Cerebellar cortex (tissue), 1 donor: Measurements from ENCODE around the gene CHRNB1.

ENCODE experiments used
- DNase-seq: peaks from one replicate; pipeline ENCODE4 v3.0.0-alpha.2; 2015; ENCODE audit warnings: low spot score

CHRNB1 gene

DNA sequence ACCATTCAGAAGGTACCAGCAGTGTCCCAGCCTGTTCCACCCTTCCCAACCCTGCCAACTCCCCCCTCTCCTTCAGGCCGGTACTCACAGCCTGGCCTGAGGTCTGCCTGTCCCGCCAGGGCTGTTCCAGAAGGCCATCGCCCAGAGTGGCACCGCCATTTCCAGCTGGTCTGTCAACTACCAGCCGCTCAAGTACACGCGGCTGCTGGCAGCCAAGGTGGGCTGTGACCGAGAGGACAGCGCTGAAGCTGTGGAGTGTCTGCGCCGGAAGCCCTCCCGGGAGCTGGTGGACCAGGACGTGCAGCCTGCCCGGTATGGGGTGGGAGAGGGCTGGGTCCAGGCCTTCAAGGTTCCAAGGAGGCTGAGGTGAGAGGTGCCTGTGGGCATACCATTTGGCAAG lies 30.0 kb upstream of the CHRNB1 start:
- no peak for DNase-seq

DNA sequence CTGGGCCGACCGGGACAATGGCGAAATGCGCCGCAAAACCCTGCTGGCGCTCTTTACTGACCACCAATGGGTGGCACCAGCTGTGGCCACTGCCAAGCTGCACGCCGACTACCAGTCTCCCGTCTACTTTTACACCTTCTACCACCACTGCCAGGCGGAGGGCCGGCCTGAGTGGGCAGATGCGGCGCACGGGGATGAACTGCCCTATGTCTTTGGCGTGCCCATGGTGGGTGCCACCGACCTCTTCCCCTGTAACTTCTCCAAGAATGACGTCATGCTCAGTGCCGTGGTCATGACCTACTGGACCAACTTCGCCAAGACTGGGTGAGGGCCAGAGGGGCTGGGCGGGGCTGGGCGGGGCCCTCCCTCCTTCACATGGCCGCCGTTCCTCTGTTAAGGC lies 29.1 kb upstream of the CHRNB1 start:
- no peak for DNase-seq

DNA sequence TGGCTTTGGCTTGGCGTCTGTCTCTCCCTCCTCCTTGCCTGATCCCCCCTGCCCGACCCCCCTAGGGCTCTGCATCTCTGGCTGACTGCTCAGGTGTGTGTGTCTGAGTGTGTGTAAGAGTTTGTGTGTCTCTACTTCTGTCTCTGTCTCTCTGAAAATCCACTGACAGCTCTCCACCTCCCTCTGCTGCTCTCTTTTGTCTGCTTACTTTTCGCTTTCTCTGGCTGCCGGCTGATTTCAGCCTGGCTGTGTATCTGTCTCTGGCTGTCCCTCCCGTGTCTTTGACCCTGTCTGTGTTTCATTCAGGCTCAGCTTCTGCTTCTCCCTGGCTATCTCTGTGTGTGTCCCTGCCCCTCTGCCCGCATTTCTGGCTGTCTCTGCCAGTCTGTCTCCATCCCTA lies 28.5 kb upstream of the CHRNB1 start:
- no peak for DNase-seq

DNA sequence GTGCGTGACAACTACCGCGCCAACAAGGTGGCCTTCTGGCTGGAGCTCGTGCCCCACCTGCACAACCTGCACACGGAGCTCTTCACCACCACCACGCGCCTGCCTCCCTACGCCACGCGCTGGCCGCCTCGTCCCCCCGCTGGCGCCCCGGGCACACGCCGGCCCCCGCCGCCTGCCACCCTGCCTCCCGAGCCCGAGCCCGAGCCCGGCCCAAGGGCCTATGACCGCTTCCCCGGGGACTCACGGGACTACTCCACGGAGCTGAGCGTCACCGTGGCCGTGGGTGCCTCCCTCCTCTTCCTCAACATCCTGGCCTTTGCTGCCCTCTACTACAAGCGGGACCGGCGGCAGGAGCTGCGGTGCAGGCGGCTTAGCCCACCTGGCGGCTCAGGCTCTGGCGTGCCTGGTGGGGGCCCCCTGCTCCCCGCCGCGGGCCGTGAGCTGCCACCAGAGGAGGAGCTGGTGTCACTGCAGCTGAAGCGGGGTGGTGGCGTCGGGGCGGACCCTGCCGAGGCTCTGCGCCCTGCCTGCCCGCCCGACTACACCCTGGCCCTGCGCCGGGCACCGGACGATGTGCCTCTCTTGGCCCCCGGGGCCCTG lies 27.7 kb upstream of the CHRNB1 start:
- no peak for DNase-seq

DNA sequence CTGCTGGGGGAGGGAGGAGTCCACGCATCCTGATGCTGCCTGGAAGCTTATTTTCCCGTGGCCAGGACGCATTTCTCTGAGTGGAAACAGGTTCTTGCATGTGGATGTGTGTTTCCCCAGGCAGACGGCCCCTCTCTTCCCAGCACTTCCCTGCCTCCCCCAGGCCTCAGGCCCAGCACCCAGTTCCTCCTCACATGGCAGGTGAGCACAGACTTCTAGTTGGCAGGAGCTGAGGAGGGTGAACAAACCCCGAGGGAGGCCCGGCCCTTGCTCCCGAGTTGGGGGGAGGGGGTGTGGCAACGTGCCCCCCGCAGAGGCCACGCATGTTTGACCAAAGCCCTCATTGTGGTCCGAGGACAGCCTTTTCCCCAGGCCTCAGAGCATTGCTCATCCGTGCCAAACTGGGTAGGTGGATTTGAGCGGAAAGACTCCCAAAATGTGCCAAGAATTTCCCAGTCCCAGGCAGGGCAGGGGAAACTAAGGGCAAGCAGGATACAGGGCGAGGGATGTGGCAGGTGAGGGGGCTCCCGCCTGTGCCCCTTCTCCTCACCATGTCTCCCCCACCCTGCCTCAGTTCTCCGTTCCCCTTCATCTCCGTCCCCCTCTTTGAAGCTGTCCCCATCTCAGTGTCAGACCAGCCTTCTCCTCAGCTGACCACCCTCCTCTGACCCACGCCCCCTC lies 26.2 kb upstream of the CHRNB1 start:
- no peak for DNase-seq

DNA sequence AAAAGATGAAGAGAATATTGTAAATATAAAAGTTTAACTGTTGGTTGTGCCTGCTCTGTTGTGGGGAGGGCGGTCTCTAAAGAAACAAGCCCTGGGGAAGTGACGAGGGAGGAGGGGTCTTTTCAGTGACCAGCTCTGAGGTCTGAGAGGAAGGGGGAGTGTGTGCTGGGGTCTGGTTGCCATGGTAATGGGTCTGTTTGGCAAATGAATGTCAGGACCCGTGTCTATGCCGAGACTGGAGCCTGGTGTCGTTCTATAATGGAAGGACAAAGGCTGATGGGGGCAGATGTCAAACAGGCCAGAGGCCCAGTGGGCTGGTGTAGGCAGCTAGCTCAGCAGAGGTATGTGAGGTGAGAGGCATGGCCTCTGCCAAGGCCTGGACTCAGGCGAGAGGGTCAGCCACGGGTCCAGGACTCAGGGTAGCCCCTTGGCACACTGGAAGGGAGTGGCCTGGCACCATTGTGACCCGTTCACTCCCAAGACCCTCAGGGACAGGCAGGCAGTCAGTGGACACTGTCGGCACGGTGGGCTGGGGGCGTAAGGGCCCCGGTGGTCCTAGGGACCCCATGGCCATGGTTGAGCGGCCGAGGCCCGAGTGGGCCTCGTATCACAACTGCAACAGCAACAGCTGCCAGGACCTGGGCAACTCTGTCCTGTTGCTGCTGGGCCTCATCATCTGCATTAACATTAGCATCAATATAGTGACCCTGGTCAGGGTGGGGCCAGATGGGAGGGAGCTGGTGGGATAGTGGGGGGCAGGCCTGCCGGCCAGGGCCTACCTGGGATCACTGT lies 24.8 kb upstream of the CHRNB1 start, which contains the start of gene SPEM1:
Gene SPEM1, plus strand, starts transcription at position 506 of the 792 bp plus-strand sequence. Its CDS starts 61 bp downstream, at position 567.
- DNase-seq: no peak

DNA sequence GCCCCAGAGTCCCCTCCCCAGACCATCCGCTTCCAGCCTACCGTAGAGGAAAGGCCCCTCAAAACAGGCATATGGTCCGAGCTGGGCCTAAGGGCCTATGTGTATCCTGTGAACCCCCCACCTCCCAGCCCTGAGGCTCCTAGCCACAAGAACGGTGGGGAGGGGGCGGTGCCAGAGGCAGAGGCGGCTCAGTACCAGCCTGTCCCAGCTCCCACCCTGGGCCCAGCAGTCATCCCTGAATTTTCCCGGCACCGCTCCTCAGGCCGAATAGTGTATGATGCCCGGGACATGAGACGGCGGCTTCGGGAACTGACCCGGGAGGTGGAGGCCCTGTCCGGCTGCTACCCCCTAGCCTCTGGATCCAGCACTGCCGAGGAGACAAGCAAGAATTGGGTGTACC lies 23.7 kb upstream of the CHRNB1 start:
- no peak for DNase-seq

DNA sequence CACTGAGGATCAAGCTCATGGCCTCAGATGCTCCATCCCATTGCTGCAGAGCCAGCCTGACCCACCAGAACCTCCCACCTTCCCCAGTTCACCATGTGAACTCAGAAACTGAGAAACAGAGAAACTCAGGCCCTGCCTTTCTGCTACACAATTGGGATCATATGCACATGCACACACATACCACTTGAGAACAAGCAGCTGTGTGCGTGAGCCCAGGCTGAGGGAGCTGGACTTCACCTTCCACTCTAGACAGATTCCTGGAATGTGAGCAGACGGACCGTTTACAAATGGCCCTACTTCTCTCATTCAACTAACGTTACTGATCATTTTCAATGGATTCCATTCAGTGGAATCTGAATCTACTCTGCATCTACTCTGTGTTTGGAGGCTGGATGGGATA lies 21.2 kb upstream of the CHRNB1 start:
- DNase-seq: no peak

DNA sequence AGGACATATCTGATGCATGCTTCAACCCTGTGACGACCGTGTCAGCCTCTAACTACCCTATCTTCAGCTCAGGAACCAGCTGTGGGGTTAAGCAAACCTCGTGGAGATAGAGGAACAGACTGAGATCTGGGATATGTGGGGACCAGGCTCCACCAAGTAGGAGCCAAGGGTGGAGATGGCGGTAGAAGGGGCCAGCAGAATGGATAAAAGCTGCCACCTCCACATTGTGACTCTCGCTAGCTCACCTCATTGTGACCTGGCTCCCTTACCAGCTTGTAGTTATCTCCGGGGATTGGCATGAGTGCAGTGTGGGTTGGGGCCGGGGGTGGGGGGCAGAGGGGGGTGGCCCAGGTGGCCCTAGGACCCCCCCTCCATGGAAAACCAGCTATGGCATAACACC lies 19.5 kb upstream of the CHRNB1 start, which contains the start of gene SPEM2:
Gene SPEM2, plus strand, starts transcription at position 301 of the 400 bp plus-strand sequence. Its CDS starts 73 bp downstream, at position 374.
- DNase-seq: no peak

DNA sequence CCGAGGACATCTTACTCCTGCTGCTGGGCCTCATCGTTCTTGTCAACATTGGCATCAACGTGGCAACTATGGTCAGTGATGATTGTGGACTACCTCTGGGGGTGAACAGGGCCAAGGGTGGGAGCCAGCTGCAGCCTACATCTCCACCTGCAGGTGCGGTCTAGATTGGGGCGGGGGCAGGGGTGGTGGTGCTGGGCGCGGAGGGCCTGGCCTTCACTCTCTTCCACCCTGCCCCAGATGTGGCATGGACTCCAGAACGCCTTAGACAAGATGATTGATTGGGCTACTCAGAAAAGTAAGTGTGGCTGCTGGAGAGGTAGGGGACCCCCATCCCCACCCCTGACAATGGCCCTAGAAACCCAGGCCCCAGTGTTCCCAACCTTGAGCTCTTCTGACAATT lies 19.1 kb upstream of the CHRNB1 start:
- no peak for DNase-seq

DNA sequence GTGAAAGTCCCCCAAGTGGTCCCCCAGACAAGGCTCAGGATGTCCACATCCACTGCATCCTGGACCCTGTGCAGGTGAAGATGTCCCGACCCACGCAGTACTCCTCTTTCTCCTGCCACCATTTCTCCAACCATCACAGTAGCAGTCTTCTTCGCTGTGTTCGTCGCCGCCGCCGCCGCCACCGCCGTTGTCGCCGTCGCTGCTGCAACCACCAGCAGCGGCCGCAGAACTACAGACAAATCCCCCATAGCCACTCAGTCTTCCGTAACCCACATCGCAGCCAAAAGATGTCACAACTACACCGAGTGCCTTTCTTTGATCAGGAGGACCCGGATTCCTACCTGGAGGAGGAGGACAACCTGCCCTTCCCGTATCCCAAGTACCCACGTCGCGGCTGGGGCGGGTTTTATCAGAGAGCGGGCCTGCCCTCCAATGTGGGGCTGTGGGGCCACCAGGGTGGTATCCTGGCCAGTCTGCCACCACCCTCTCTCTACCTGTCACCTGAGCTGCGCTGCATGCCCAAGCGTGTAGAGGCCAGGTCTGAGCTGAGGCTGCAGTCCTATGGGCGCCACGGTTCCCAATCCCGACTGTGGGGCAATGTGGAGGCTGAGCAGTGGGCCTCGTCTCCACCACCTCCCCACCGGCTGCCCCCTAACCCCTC lies 18.5 kb upstream of the CHRNB1 start:
- DNase-seq: no peak

DNA sequence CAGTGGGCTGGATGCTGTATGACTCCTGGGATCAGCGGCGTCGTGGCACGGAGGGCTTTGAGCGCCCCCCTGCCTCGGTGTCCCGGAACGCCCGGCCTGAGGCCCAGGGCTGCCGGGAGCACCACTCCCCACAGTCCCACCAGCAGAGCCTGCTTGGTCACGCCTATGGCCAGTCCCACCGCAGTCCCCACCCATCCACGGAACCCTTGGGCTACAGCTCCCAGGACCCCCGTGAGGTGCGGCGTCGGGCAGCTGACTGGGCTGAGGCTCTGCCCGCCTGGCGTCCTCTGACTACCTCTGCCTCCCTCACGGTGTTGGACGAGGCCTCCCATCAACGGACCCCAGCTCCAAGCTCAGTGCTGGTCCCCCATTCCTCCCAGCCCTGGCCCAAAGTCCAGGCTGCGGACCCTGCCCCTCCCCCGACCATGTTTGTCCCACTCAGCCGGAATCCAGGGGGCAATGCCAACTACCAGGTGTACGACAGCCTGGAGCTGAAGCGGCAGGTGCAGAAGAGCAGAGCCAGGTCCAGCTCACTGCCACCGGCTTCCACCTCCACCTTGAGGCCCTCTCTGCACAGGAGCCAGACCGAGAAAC lies 17.9 kb upstream of the CHRNB1 start:
- DNase-seq: no peak

DNA sequence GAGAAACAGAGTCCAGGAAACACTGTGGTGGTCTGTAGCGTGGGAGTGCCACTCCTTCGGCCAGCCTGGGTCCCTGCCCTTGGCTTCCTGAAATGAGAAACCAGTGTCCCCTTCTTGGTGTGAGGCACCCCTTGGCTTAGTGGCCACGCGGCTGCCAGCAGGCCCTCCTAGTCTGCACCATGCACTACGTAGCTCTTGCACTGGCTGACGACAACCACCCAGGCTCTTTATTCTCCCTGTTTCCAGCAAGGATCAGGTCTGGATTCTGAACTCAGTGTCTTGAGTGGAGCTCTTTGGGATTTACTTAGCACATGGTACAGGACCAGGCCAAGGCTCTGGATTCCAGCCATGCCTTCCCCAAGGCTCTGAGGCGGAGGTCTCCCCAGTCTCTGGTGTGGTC lies 17.3 kb upstream of the CHRNB1 start:
- DNase-seq: no peak

DNA sequence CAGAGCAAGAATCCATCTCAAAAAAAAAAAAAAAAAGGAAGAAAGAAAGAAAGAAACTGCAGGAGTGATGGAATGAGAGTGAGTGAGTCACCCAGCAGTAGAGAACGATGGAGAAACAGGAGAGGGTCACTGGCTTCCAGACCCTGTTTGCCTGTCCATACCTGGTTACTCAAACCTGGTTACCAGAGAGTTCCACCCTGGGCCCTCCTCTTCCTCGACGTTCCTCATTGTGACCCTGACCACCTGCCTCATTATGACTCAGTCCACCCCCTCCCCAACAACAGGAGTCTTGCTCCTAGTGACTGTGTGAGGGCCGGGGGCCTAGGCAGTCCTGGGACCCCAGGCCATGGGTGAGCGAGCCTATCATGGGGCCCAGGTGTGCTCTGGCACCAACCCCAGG lies 16.3 kb upstream of the CHRNB1 start, which contains the start of gene SPEM3:
Gene SPEM3, plus strand, starts transcription at position 301 of the 400 bp plus-strand sequence. Its CDS starts 46 bp downstream, at position 347.
- no peak for DNase-seq

DNA sequence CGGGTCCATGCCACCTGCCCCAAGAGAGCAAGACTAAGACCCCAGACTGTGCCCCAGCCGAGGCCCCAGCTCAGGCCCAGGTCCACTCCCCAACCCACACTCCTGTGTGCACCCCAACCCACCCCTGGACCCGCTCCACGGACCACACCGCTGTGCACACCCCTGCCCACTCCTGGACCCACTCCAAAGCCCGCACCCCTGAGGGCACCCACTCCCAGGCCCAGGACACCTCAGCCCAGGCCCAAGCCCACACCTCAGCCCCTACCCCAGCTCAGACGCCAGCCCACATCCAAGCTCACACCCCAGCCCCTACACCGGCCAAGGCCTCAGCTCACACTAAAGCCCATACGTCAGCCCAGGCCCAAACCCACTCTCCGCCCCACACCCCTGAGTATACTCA lies 15.1 kb upstream of the CHRNB1 start:
- DNase-seq: no peak

DNA sequence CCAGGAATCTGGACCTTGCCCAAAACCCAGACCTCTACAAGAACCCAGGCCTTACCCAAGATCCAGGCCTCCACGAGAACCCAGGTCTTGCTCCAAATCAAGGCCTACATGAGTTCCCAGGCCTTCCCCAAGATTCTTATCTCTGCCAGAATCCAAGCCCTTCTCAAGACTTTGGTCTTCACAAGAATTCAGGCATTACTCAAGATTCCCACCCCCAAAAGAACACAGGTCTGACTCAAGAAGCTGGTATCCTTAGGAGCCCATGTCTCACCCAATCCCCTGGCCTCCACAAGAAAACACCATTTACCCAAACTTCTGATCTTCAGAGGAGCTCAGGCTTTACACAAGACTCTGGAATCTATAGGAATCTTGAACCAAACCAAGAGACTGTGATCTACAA lies 13.6 kb upstream of the CHRNB1 start:
- DNase-seq: no peak

DNA sequence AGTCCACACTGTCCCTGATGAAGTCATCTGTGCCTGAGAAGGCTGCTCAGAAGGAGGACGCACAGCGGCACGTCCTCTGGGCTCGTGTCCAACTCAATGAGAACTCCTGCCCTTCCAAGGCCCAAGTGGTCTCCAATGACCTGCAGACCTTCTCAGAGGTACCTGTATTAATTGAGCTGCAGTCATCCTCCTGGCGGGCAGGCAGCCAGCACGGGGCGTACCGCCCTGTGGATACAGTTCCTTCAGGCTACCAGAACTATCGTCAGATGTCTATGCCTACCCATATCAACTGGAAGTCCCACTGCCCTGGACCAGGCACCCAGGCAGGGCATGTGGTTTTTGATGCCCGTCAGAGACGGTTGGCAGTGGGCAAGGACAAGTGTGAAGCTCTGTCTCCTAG lies 12.6 kb upstream of the CHRNB1 start:
- DNase-seq: no peak

DNA sequence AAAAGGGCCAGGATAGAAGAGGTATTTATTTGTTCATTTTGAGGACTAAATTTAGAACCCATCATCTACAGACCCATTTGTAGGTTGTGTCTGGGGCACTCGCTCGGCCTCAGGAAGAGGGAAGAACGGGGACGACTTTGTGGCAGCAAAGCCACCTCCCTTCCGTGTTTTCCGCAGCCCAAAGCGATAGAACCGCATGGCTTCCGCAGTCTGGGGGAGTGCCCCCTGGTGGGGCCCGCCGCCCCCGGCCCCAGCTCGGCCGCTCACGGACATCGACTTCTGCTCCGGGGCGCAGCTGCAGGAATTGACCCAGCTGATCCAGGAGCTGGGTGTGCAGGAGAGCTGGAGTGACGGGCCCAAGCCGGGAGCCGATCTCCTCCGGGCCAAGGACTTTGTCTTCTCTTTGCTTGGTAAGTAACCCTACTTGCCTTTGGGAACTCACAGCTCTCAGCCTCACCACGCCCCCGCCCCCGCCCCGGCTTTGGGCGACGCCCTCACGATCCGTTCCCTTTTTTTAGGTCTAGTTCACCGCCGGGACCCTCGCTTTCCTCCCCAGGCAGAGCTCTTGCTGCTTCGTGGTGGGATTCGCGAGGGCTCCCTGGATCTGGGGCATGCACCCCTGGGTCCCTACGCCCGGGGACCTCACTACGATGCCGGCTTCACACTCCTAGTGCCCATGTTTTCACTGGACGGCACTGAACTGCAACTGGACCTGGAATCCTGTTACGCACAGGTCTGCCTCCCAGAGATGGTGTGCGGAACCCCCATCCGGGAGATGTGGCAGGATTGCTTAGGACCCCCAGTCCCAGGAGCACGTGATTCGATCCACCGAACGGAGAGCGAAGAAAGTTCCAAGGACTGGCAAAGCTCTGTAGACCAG lies 8.9 kb upstream of the CHRNB1 start:
- DNase-seq: peak; percentile 41

DNA sequence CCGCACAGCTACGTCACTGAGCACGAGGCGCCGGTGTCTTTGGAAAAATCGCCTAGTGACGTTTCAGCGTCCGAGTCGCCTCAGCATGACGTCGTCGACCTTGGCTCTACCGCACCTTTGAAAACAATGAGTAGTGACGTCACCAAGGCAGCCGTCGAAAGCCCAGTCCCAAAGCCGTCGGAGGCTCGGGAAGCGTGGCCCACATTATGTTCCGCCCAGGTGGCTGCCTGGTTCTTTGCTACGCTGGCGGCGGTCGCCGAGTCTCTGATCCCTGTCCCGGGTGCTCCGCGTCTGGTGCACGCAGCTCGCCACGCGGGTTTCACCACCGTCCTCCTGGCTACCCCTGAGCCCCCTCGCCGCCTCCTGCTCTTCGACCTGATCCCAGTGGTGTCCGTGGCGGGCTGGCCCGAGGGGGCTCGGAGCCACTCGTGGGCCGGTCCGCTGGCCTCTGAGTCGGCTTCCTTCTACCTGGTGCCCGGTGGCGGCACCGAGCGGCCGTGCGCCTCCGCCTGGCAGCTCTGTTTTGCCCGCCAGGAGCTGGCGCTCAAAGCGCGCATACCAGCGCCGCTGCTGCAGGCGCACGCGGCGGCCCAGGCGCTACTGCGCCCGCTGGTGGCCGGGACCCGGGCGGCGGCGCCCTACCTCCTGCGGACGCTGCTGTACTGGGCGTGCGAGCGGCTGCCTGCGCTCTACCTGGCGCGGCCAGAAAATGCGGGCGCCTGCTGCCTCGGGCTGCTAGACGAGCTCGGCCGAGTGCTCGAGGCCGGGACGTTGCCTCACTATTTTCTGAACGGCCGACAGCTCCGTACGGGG lies 8.1 kb upstream of the CHRNB1 start:
- peak; percentile 50 for DNase-seq

DNA sequence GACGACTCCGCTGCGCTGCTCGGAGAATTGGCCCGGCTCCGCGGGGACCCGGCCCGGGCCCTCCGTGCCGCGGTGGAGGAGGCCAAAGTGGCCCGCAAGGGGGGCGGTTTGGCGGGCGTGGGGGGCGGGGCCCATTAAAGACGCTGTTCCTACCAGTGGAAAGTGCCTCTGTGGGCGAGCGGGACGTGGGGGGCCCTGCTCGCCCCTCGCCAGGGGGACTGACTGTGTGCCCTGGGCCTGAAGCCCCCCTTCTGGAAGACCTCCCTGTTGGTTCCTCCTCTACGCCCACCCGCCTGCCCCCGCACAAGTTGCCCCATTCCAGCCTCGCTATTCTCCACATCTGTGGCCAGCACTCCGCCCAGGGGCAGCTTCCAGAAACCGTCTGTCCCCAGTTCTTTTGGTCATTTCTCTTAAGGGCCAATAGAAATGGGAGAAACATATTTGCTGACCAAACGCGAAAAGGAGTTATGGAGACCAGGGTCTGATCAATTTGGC lies 7.4 kb upstream of the CHRNB1 start:
- no peak for DNase-seq
